ENCODE measurements around the gene SRSF12.

- TF ChIP-seq CTCF (conservative IDR thresholded peaks at IDR 0.05): no peak
- no peak for TF ChIP-seq ZFX (IDR thresholded peaks at IDR 0.05)
Observed at GRCh38 chr6:89131599-89131998, 13.7 kb upstream of the SRSF12 start.
